ENCODE data around the gene SPDYE17. TPM values are rescaled to one million over a fixed set of nuclear protein-coding genes. Genes with fewer than 3 reads are reported as not detected.
"Not testable (repeated sequence)": the region's sequence is repeated elsewhere in the genome, so short reads cannot be mapped to it uniquely, and the experiment has no call there.

Gene SPDYE17
- total RNA-seq, 2 donors from 2014 or later, result not detected

DNA sequence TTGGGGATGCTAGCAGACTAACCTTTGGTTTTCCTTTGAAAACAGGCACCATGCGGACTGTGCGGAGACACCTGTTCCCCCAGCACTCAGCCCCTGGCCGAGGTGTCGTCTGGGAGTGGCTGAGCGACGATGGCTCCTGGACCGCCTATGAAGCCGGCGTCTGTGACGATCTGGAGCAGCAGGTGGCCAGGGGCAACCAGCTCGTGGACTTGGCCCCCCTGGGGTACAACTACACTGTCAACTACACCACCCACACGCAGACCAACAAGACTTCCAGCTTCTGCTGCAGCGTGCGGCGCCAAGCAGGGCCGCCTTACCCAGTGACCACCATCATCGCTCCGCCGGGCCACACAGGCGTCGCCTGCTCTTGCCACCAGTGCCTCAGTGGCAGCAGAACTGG is 51.6 kb downstream of the SPDYE17 start:
- DNase-seq (ENCODE audit: low spot score), result peak; percentile 62
- intact Hi-C loops (cut with DNase I), result not testable (repeated sequence)

DNA sequence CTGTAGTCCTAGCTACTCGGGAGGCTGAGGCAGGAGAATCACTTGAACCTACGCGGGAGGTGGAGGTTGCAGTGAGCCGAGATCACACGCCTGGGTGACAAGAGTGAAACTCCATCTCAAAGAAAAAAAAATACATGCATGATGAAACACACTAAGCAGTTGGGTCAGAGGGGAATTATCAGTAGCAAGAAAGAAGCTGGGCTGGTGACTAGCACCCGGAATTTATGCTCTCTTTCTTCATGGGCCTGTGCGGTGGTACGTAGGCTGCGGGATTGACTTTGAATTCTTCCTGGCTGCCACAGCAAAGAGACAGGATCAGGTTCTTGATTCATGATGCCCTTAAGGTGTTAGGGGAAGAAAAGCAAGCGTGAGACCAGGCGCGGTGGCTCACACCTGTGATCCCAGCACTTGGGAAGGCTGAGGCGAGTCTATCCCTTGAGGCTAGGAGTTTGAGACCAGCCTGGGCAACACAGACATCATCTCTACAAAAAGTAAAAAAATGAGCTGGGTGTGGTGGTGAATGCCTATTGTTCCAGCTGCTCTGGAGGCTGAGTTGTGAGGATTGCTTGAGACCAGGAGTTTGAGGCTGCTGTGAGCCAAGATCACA is 54.3 kb downstream of the SPDYE17 start:
- intact Hi-C loops (cut with DNase I); DNase-seq (ENCODE audit: low spot score): not testable (repeated sequence)

DNA sequence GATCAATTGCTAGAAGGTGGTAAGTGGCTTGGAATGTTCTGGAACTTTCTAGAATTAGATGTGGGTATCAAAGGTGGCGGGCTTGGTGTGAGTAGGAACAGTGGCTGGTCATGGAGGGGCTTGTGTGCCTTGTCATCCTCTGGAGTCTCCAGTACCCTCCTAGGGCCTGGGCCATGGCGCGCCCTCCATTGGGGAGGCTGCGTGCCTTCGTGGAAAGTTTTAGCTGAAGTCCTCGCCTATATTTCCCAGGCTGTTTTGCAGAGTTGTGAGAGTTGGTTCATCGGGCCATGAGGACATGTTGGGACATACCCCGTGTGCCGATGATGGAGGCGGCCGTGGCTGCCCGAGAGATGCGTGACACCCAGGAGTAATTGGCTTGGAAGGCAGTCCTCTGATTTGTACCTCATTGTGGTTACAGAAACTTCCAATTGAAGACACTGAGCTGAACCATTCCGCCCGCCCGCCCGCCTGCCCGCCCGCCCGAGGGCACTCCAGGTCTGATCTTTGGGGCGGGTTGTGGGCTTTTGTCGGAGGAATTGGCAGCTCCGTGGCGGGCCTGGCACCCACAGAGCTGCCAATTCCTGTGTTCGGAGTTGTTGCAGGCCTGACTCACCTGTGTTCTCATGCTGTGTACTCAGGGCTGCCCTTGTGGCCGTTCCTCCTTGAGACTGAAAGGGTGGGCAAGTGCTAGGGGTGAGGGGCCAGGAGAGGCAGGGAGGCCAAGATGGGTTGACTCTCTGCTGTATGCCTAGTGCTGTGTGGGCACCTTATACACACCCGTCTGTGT is 57.2 kb downstream of the SPDYE17 start:
- DNase-seq (ENCODE audit: low spot score); intact Hi-C loops (cut with DNase I): not testable (repeated sequence)

DNA sequence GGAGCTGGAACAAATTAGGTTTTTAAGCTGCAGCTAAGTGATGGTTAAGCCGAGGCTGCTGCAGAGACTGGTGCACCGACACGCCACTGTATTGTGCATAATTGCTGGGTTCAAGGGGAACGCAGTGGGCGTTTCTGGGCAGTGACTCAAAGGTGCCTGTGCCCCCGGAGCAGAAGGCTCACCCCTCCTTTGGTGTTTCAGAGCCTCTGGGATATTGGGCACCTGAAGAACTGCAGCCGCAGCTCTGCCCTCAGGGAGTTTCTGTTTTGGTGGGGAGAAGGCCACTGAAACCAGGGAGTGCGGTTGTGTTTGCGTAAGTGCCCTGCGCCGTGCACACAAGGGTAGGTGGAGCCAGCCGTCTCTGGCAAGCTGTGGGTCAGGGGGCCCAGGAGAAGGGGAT is 57.8 kb downstream of the SPDYE17 start:
- DNase-seq (ENCODE audit: low spot score); intact Hi-C loops (cut with DNase I): not testable (repeated sequence)

DNA sequence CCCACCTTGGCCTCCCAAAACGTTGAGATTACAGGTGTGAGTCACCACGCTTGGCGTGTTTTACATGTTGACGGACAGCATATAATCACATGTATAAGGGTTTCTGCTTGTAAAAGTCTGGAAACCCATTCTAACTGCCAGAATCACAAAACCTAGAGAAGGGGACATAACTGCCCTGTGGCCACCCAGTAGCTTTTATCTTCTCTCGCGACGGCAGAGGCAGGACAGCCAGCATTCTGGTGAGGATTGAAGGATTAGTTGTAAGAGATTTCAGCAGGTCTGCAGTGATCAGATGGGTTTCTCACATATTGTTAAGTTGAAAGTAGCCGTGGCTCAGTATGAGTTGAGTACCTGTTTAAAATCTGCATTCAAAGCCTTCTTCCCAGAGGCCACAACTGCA is 59.8 kb downstream of the SPDYE17 start:
- intact Hi-C loops (cut with DNase I); DNase-seq (ENCODE audit: low spot score): not testable (repeated sequence)

Other genes with a start within 250 kb of the SPDYE17 start
- gene SPDYE18, start 30.2 kb upstream of the SPDYE17 start, total RNA-seq, result under 1 TPM in 1 of 2 donors, not detected in 1; 0.24 TPM
- 10 to 100 TPM; 12.7 to 12.9 TPM for gene CCDC146, start 90.3 kb upstream of the SPDYE17 start, total RNA-seq
- gene FGL2, start 167.5 kb upstream of the SPDYE17 start, total RNA-seq, result 10 to 100 TPM; 31.9 to 72.6 TPM

All from posterior vena cava (tissue), 2 donors.